ENCODE measurements around the gene GDNF. TPM values are rescaled to one million over a fixed set of nuclear protein-coding genes. Genes with fewer than 3 reads are reported as not detected.

The GDNF gene
- total and polyA plus RNA-seq, 4 donors, result 0.09 to 0.25 TPM; not detected in 2

DNA sequence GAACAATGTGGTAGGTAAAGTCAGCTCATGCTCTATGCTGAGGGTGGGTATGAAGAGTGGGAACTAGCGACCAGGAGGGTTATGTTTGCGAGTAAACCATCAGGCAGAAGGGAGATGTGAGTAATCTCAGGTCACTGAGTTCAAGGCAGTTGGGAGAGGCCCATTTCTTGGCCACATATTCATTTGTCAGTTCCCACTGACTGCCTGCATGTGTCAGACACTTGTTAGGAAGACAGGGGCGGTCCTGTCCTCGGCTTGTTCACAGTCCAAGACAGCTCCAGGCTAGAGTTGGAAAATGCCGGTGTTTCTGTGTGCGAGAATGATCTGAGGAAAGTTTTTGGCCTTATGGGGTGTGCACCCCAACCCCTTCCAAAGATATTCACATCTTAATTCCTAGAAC lies 48.6 kb upstream of the GDNF start:
- 88% methylated on average over 6 of the region's 6 CpGs for WGBS
- H3K9ac ChIP-seq (ENCODE audit: low read depth in 1 of 2, low read length in 2 of 2), result no peak overlapping the region
- TF ChIP-seq EGR1 (IDR thresholded peaks at IDR 0.05; ENCODE audit: low read depth in 2 of 2) (no peak), FOXA2 (IDR thresholded peaks at IDR 0.05) (no peak), MAX (IDR thresholded peaks at IDR 0.05) (no peak), NR2F2 (IDR thresholded peaks at IDR 0.05) (no peak), HNF4A (conservative IDR thresholded peaks at IDR 0.05) (no peak), ATF3 (IDR thresholded peaks at IDR 0.05) (no peak), GABPA (IDR thresholded peaks at IDR 0.05 in 1 of 2, conservative IDR thresholded peaks at IDR 0.05 in 1 of 2) (no peak), RXRA (IDR thresholded peaks at IDR 0.05) (no peak)
- DNase-seq (ENCODE audit: low spot score), result no peak
- no peak overlapping the region for H3K4me3 ChIP-seq (ENCODE audit: low read depth in 1 of 3, low read length in 3 of 3)
- H3K4me1 ChIP-seq (ENCODE audit: control insufficient read depth in 4 of 4, insufficient read depth in 4 of 4, low read length in 3 of 4), result peaks cover 9 to 40% (median 22%) of the 10 kb centered on the region in 4 donors
- H3K9me3 ChIP-seq (ENCODE audit: control insufficient read depth in 4 of 4, low read length in 3 of 4), result no peaks in the 10 kb centered on the region
- H3K36me3 ChIP-seq (ENCODE audit: control insufficient read depth in 4 of 4, insufficient read depth in 3 of 4, low read depth in 1 of 4, low read length in 3 of 4), result no peaks in the 10 kb centered on the region
- H3K27me3 ChIP-seq (ENCODE audit: control insufficient read depth in 4 of 4, insufficient read depth in 4 of 4, low read length in 3 of 4), result no peaks in the 10 kb centered on the region
- no peak overlapping the region for H3K27ac ChIP-seq (ENCODE audit: low read depth in 1 of 2, low read length in 2 of 2)

DNA sequence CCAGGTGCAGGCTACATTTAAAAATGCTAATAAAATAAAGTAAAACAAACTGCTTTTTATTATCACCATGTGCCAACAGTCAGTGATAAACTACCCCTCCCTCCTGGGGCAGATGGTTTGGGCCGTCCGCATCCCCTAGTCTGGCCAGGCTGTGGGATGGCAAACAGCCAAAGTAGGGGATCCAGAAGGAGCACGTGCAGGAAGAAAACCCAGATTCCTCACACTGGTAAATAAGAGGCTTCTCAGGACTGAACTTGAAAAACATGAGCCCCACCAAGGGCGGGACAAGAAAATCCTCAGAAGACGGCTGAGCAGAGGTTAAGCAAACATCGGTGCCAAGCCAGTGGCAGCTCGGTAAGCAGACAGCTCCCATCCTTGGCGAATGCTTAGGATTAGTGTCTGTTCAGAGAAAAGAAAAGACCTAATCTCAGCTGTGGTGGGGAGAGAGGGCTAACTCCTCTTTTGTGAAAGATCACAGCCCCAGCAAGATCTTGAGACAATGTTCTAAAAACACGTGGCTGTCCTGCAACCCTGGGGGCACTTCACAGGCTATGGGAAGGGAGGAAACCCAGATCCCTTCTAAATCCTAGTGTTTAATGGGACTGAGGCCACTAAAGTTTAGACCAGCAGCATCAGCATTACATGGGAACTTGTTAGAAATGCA lies 46.5 kb upstream of the GDNF start:
- H3K36me3 ChIP-seq (ENCODE audit: control insufficient read depth in 4 of 4, insufficient read depth in 3 of 4, low read depth in 1 of 4, low read length in 3 of 4), result no peaks in the 10 kb centered on the region
- no peak overlapping the region for H3K9ac ChIP-seq (ENCODE audit: low read depth in 1 of 2, low read length in 2 of 2)
- DNase-seq (ENCODE audit: low spot score), result no peak
- H3K4me1 ChIP-seq (ENCODE audit: control insufficient read depth in 4 of 4, insufficient read depth in 4 of 4, low read length in 3 of 4), result peaks cover 9 to 29% (median 16%) of the 10 kb centered on the region in 4 donors
- H3K4me3 ChIP-seq (ENCODE audit: low read depth in 1 of 3, low read length in 3 of 3), result no peak overlapping the region
- H3K27me3 ChIP-seq (ENCODE audit: control insufficient read depth in 4 of 4, insufficient read depth in 4 of 4, low read length in 3 of 4), result no peaks in the 10 kb centered on the region
- no peak overlapping the region for H3K27ac ChIP-seq (ENCODE audit: low read depth in 1 of 2, low read length in 2 of 2)
- TF ChIP-seq MAX (IDR thresholded peaks at IDR 0.05) (no peak), RAD21 (IDR thresholded peaks at IDR 0.05) (no peak), RXRA (IDR thresholded peaks at IDR 0.05) (no peak), EGR1 (IDR thresholded peaks at IDR 0.05; ENCODE audit: low read depth in 2 of 2) (no peak), FOXA2 (IDR thresholded peaks at IDR 0.05) (no peak), YY1 (IDR thresholded peaks at IDR 0.05) (no peak), NR2F2 (IDR thresholded peaks at IDR 0.05) (no peak), TAF1 (conservative IDR thresholded peaks at IDR 0.05) (no peak), ATF3 (IDR thresholded peaks at IDR 0.05) (no peak), SP1 (IDR thresholded peaks at IDR 0.05) (no peak), FOXA1 (IDR thresholded peaks at IDR 0.05) (no peak), JUND (IDR thresholded peaks at IDR 0.05) (no peak)
- TF ChIP-seq, protein P1, sequence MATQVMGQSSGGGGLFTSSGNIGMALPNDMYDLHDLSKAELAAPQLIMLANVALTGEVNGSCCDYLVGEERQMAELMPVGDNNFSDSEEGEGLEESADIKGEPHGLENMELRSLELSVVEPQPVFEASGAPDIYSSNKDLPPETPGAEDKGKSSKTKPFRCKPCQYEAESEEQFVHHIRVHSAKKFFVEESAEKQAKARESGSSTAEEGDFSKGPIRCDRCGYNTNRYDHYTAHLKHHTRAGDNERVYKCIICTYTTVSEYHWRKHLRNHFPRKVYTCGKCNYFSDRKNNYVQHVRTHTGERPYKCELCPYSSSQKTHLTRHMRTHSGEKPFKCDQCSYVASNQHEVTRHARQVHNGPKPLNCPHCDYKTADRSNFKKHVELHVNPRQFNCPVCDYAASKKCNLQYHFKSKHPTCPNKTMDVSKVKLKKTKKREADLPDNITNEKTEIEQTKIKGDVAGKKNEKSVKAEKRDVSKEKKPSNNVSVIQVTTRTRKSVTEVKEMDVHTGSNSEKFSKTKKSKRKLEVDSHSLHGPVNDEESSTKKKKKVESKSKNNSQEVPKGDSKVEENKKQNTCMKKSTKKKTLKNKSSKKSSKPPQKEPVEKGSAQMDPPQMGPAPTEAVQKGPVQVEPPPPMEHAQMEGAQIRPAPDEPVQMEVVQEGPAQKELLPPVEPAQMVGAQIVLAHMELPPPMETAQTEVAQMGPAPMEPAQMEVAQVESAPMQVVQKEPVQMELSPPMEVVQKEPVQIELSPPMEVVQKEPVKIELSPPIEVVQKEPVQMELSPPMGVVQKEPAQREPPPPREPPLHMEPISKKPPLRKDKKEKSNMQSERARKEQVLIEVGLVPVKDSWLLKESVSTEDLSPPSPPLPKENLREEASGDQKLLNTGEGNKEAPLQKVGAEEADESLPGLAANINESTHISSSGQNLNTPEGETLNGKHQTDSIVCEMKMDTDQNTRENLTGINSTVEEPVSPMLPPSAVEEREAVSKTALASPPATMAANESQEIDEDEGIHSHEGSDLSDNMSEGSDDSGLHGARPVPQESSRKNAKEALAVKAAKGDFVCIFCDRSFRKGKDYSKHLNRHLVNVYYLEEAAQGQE (IDR thresholded peaks at IDR 0.05), result no peak
- TF ChIP-seq, protein P2, sequence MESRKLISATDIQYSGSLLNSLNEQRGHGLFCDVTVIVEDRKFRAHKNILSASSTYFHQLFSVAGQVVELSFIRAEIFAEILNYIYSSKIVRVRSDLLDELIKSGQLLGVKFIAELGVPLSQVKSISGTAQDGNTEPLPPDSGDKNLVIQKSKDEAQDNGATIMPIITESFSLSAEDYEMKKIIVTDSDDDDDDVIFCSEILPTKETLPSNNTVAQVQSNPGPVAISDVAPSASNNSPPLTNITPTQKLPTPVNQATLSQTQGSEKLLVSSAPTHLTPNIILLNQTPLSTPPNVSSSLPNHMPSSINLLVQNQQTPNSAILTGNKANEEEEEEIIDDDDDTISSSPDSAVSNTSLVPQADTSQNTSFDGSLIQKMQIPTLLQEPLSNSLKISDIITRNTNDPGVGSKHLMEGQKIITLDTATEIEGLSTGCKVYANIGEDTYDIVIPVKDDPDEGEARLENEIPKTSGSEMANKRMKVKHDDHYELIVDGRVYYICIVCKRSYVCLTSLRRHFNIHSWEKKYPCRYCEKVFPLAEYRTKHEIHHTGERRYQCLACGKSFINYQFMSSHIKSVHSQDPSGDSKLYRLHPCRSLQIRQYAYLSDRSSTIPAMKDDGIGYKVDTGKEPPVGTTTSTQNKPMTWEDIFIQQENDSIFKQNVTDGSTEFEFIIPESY (IDR thresholded peaks at IDR 0.05), result no peak
- H3K9me3 ChIP-seq (ENCODE audit: control insufficient read depth in 4 of 4, low read length in 3 of 4), result no peaks in the 10 kb centered on the region
- WGBS, result 76% methylated on average over 9 of the region's 9 CpGs

All from liver (tissue), 9 donors.